OCI-LY7 (cell line): ENCODE data around the gene PKN2.

Experiments used
- EZH2phosphoT487 ChIP-seq: fragments of 200-600 bp; sonication (generic); IDR thresholded peaks from 2 replicates; pipeline ENCODE4 v1.6.1; 2018; ENCODE audit warnings: low read depth, borderline replicate concordance, mild to moderate bottlenecking, mixed run types, antibody characterized with exemption, low read length, moderate library complexity, mixed read lengths
- TF ChIP-seq, protein P1 (sequence below): fragments of 200-600 bp; sonication (generic); conservative IDR thresholded peaks from 2 replicates; pipeline ENCODE4 v1.5.1; 2014; ENCODE audit warnings: mild to moderate bottlenecking, antibody characterized with exemption, low read length, moderate library complexity, mixed read lengths

- TF ChIP-seq, protein P1, sequence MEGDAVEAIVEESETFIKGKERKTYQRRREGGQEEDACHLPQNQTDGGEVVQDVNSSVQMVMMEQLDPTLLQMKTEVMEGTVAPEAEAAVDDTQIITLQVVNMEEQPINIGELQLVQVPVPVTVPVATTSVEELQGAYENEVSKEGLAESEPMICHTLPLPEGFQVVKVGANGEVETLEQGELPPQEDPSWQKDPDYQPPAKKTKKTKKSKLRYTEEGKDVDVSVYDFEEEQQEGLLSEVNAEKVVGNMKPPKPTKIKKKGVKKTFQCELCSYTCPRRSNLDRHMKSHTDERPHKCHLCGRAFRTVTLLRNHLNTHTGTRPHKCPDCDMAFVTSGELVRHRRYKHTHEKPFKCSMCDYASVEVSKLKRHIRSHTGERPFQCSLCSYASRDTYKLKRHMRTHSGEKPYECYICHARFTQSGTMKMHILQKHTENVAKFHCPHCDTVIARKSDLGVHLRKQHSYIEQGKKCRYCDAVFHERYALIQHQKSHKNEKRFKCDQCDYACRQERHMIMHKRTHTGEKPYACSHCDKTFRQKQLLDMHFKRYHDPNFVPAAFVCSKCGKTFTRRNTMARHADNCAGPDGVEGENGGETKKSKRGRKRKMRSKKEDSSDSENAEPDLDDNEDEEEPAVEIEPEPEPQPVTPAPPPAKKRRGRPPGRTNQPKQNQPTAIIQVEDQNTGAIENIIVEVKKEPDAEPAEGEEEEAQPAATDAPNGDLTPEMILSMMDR, result no peak
- TF ChIP-seq EZH2phosphoT487, result no peak
Observed at GRCh38 chr1:88735909-88736308, 51.8 kb downstream of the PKN2 start.
